B cell (primary cell): ENCODE data around the gene KRT71. TPM values are rescaled to one million over a fixed set of nuclear protein-coding genes. Genes with fewer than 3 reads are reported as not detected.

Source experiments
- ATAC-seq: fragments of 200-7000 bp; cut with Tn5 transposase; one replicate; pipeline ENCODE4 v1.10.0; 2021; ENCODE audit warnings: low read depth, mild to moderate bottlenecking, moderate number of reproducible peaks, moderate library complexity
- CTCF ChIA-PET: fragments of 350-600 bp; sonication (Branson Sonifier 250); formaldehyde crosslinking; loops from one replicate; lab custom pipeline; 2021; ENCODE audit warnings: antibody characterized with exemption, inconsistent platforms; lab: Charles Lee
- POLR2A ChIA-PET: fragments of 350-600 bp; sonication (Branson Sonifier 250); formaldehyde crosslinking; loops from one replicate; lab custom pipeline; 2021; ENCODE audit warnings: antibody characterized with exemption; lab: Charles Lee
- DNase-seq: peaks from one replicate; pipeline ENCODE4 v3.0.0; 2013
- H2AFZ ChIP-seq: 2 replicates; pipeline ENCODE4 v1.6.1; 2012; ENCODE audit warnings: mild to moderate bottlenecking, low read depth, low read length; ENCODE audit not compliant: insufficient read depth, poor library complexity, severe bottlenecking
- H3K27ac ChIP-seq, 2 donors: 1 replicate in 1 of 2; 2 replicates in 1 of 2; pipeline ENCODE4 v1.5.1; 2012 to 2013; ENCODE audit warnings: low read length in 2 of 2, mild to moderate bottlenecking in 2 of 2, moderate library complexity in 1 of 2
- H3K27me3 ChIP-seq, 4 experiments: fragments of 200-600 bp in 1 of 4; sonication (generic) in 1 of 4; replicated peaks in 1 of 4; 1 replicate in 2 of 4; 2 replicates in 2 of 4; pipeline versions ENCODE4 v1.6.1 to v1.7.0; 2013 to 2016; ENCODE audit warnings: low read length in 3 of 4, mild to moderate bottlenecking in 2 of 4, mixed read lengths in 1 of 4, moderate library complexity in 1 of 4; ENCODE audit not compliant: insufficient read depth in 4 of 4, control insufficient read depth in 3 of 4; ENCODE audit errors: control extremely low read depth in 1 of 4
- H3K36me3 ChIP-seq, 2 experiments: replicated peaks in 1 of 2; 1 replicate in 1 of 2; 2 replicates in 1 of 2; pipeline versions ENCODE4 v1.6.1 to v1.7.1; 2013; ENCODE audit warnings: low read length in 1 of 2; ENCODE audit not compliant: insufficient read depth in 2 of 2, control insufficient read depth in 1 of 2; ENCODE audit errors: control extremely low read depth in 1 of 2, extremely low read depth in 1 of 2
- H3K4me1 ChIP-seq, 2 donors: fragments of 200-600 bp in 1 of 2; sonication (generic) in 1 of 2; 1 replicate in 1 of 2; 2 replicates in 1 of 2; pipeline versions ENCODE4 v1.5.1 to v1.6.1; 2013 to 2017; ENCODE audit warnings: low read length in 2 of 2; ENCODE audit not compliant: control insufficient read depth in 2 of 2, insufficient read depth in 2 of 2
- H3K4me2 ChIP-seq: replicated peaks from 2 replicates; pipeline ENCODE3; 2012; ENCODE audit warnings: mild to moderate bottlenecking, low read depth, low read length; ENCODE audit not compliant: poor library complexity, severe bottlenecking
- H3K4me3 ChIP-seq, 5 experiments: fragments of 200-600 bp in 1 of 5; sonication (generic) in 1 of 5; 1 replicate in 3 of 5; 2 replicates in 2 of 5; pipeline versions ENCODE4 v1.5.1 to v1.7.0; 2011 to 2016; ENCODE audit warnings: low read length in 4 of 5, mild to moderate bottlenecking in 4 of 5, low read depth in 2 of 5, control low read depth in 1 of 5, moderate library complexity in 1 of 5; ENCODE audit not compliant: insufficient read depth in 1 of 5; ENCODE audit errors: control extremely low read depth in 1 of 5, extremely low read depth in 1 of 5
- H3K79me2 ChIP-seq: fragments of 200-600 bp; sonication (generic); one replicate; pipeline ENCODE4 v1.6.0; 2016; ENCODE audit warnings: low read length; ENCODE audit not compliant: control insufficient read depth, insufficient read depth
- H3K9ac ChIP-seq: fragments of 200-600 bp; sonication (generic); 2 replicates; pipeline ENCODE4 v1.6.1; 2017; ENCODE audit warnings: mild to moderate bottlenecking, low read length, moderate library complexity
- H3K9me3 ChIP-seq, 3 donors: one replicate each; pipeline versions ENCODE4 v1.6.1 to v1.7.1; 2013; ENCODE audit warnings: low read length in 2 of 3; ENCODE audit not compliant: control insufficient read depth in 2 of 3, insufficient read depth in 1 of 3; ENCODE audit errors: control extremely low read depth in 1 of 3
- H4K20me1 ChIP-seq: 2 replicates; pipeline ENCODE4 v1.6.0; 2012; ENCODE audit warnings: mild to moderate bottlenecking, low read length; ENCODE audit not compliant: insufficient read depth, control insufficient read depth, poor library complexity, severe bottlenecking
- H3K27ac Mint-ChIP-seq: one replicate; pipeline ENCODE4 v1.8.0; 2021; ENCODE audit warnings: mixed read lengths
- H3K27me3 Mint-ChIP-seq: one replicate; pipeline ENCODE4 v1.8.0; 2021; ENCODE audit warnings: mixed read lengths
- H3K4me1 Mint-ChIP-seq: one replicate; pipeline ENCODE4 v1.8.0; 2021; ENCODE audit warnings: mixed read lengths
- H3K4me3 Mint-ChIP-seq: one replicate; pipeline ENCODE4 v1.8.0; 2021; ENCODE audit warnings: mixed read lengths
- H3K9me3 Mint-ChIP-seq: one replicate; pipeline ENCODE4 v1.8.0; 2022; ENCODE audit warnings: mixed read lengths; ENCODE audit not compliant: insufficient read depth
- EZH2 ChIP-seq: IDR thresholded peaks from 2 replicates; pipeline ENCODE4 v1.6.1; 2012; ENCODE audit warnings: borderline replicate concordance, low read depth, mild to moderate bottlenecking, moderate library complexity, low read length; ENCODE audit not compliant: insufficient read depth, poor library complexity, severe bottlenecking
- WGBS: methylation state at CpG from one replicate; pipeline ENCODE4 v1.1.5; 2013; ENCODE audit warnings: missing lambda C conversion rate; ENCODE audit not compliant: insufficient coverage; 5-methylcytosine and 5-hydroxymethylcytosine counted together
- intact Hi-C: fragments of 100-400 bp; cut with micrococcal nuclease; formaldehyde crosslinking; loops from one replicate; pipeline ENCODE4 v1.10.0; 2022
- polyA plus RNA-seq: library from polyadenylated mRNA; depleted of rRNA; stranded (reverse); fragments of >200 nt; gene quantifications from 2 replicates; pipeline ENCODE4 v1.2.3, GENCODE V29; 2012
- total RNA-seq, 2 donors: library from RNA; stranded (reverse); fragments of 120-200 nt in 1 of 2; gene quantifications; 1 replicate in 1 of 2; 2 replicates in 1 of 2; pipeline versions ENCODE4 v1.2.3 to v1.2.4, GENCODE V29; 2013 to 2022
- TF ChIP-seq, protein P1 (sequence below): fragments of 200-600 bp; IDR thresholded peaks from one replicate; pipeline ENCODE4 v1.8.0; 2022; ENCODE audit warnings: antibody characterized with exemption, mild to moderate bottlenecking

The KRT71 gene
- total and polyA plus RNA-seq, 2 donors (not counting 1 experiment from before 2014, with no cell fraction given) = not detected

- no peak overlapping the region for H3K27ac Mint-ChIP-seq
- TF ChIP-seq EZH2 = no peak
- TF ChIP-seq, protein P1, sequence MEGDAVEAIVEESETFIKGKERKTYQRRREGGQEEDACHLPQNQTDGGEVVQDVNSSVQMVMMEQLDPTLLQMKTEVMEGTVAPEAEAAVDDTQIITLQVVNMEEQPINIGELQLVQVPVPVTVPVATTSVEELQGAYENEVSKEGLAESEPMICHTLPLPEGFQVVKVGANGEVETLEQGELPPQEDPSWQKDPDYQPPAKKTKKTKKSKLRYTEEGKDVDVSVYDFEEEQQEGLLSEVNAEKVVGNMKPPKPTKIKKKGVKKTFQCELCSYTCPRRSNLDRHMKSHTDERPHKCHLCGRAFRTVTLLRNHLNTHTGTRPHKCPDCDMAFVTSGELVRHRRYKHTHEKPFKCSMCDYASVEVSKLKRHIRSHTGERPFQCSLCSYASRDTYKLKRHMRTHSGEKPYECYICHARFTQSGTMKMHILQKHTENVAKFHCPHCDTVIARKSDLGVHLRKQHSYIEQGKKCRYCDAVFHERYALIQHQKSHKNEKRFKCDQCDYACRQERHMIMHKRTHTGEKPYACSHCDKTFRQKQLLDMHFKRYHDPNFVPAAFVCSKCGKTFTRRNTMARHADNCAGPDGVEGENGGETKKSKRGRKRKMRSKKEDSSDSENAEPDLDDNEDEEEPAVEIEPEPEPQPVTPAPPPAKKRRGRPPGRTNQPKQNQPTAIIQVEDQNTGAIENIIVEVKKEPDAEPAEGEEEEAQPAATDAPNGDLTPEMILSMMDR = no peak
- H3K4me3 ChIP-seq = no peak overlapping the region
- H3K36me3 ChIP-seq = no peaks in the 10 kb centered on the region
- H3K9me3 Mint-ChIP-seq = no peaks in the 10 kb centered on the region
- no peak overlapping the region for H3K27ac ChIP-seq
- no peak overlapping the region for H3K4me3 Mint-ChIP-seq
- no peaks in the 10 kb centered on the region for H3K79me2 ChIP-seq
- peaks cover 0 to 6% (median 3%) of the 10 kb centered on the region in 4 experiments for H3K27me3 ChIP-seq
- DNase-seq (no peak), ATAC-seq (no peak)
- H3K27me3 Mint-ChIP-seq = peaks cover 24% of the 10 kb centered on the region
- 90% methylated on average over 1 of the region's 1 CpG for WGBS
- POLR2A ChIA-PET = no interaction called here
- peaks cover 0 to 3% (median 0%) of the 10 kb centered on the region in 3 donors for H3K9me3 ChIP-seq
- H3K4me1 ChIP-seq = no peaks in the 10 kb centered on the region
- no peak overlapping the region for H2AFZ ChIP-seq
- intact Hi-C loops = no loop called here
- no peak overlapping the region for H3K9ac ChIP-seq
- H3K4me1 Mint-ChIP-seq = no peaks in the 10 kb centered on the region
- no peaks in the 10 kb centered on the region for H4K20me1 ChIP-seq
- H3K4me2 ChIP-seq = no peak overlapping the region
- CTCF ChIA-PET = no interaction called here
These were observed 11.6 kb upstream of the KRT71 start for GRCh38 chr12:52564582-52564981.

DNA sequence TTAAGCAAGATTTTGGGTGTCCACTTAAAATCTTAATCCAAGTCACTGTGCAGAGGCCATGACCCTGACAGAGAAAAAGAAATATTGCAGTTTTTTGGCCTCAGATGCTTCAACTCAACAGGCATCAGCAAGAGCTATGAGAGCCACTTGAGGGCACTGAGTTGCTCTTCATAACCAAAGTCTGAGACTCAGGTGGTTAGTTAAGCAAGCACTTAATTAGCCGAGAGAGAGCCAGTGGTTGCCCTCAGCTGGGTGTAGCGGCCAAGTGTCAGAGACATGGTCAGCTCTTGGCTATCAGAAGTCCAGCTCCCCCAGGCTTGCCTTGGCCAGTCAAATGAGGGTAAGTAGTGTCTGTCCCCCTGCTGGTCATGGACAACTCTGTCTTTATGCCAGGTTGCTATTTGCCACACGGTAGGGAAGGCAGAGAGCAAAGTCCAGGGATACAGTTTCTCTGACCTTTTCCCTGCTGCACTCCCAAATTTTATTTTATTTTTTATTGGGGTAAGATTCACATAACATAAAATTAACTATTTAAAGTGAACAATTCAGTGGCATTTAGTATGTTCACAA is 9.0 kb upstream of the KRT71 start:
- H3K4me1 Mint-ChIP-seq = no peaks in the 10 kb centered on the region
- Histone ChIP-seq H3K4me3 (no peak overlapping the region), H3K9me3 (peaks cover 0 to 3% (median 0%) of the 10 kb centered on the region in 3 donors), H3K9ac (no peak overlapping the region), H3K4me1 (no peaks in the 10 kb centered on the region), H3K27ac (no peak overlapping the region), H3K4me2 (no peak overlapping the region), H2AFZ (no peak overlapping the region), H3K79me2 (no peaks in the 10 kb centered on the region), H3K27me3 (peaks cover 0 to 6% (median 3%) of the 10 kb centered on the region in 4 experiments), H4K20me1 (no peaks in the 10 kb centered on the region), H3K36me3 (no peaks in the 10 kb centered on the region)
- POLR2A ChIA-PET = no interaction called here
- no peaks in the 10 kb centered on the region for H3K9me3 Mint-ChIP-seq
- H3K27ac Mint-ChIP-seq = no peak overlapping the region
- no peak overlapping the region for H3K4me3 Mint-ChIP-seq
- WGBS = 86% methylated on average over 2 of the region's 3 CpGs
- intact Hi-C loops = no loop called here
- no peak for ATAC-seq
- CTCF ChIA-PET = no interaction called here
- DNase-seq = no peak
- peaks cover 15% of the 10 kb centered on the region for H3K27me3 Mint-ChIP-seq
- TF ChIP-seq, protein P1 = no peak
- no peak for TF ChIP-seq EZH2
